GM12878 (cell line): Measurements from ENCODE around the gene DTD2.
"Not testable (repeated sequence)": the region's sequence is repeated elsewhere in the genome, so short reads cannot be mapped to it uniquely, and the experiment has no call there.

ENCODE experiments used
- CBX5 ChIP-seq: sonication (generic); IDR thresholded peaks from 2 replicates; pipeline ENCODE4 v1.6.1; 2016; ENCODE audit warnings: low read depth, moderate library complexity, mild to moderate bottlenecking, inconsistent platforms
- EP300 ChIP-seq, 2 experiments: fragments of 150-350 bp in 1 of 2; IDR thresholded peaks; 2 replicates each; pipeline ENCODE4 v1.6.1; 2011 to 2012; ENCODE audit warnings: low read depth in 2 of 2, low read length in 2 of 2, borderline replicate concordance in 1 of 2, improper control_type of control experiment in 1 of 2, inconsistent platforms in 1 of 2; ENCODE audit not compliant: control insufficient read depth in 1 of 2
- POLR2AphosphoS5 ChIP-seq: IDR thresholded peaks from 2 replicates; pipeline ENCODE4 v1.6.1; 2011; ENCODE audit warnings: mild to moderate bottlenecking, low read length, inconsistent platforms
- TF ChIP-seq, protein P1 (sequence below), 3 experiments: IDR thresholded peaks in 2 of 3; conservative IDR thresholded peaks in 1 of 3; 2 replicates each; pipeline ENCODE4 v1.5.1; 2011; ENCODE audit warnings: low read depth in 3 of 3, low read length in 3 of 3, mild to moderate bottlenecking in 3 of 3, control low read depth in 2 of 3, moderate library complexity in 2 of 3, inconsistent platforms in 1 of 3, mixed read lengths in 1 of 3; ENCODE audit not compliant: control insufficient read depth in 2 of 3, insufficient read depth in 1 of 3; ENCODE audit errors: extremely low read depth in 1 of 3
- TF ChIP-seq, protein P2 (sequence below): fragments of 450-650 bp; formaldehyde crosslinking; IDR thresholded peaks from 2 replicates; pipeline ENCODE4 v1.4.0; 2022; ENCODE audit warnings: mild to moderate bottlenecking, moderate library complexity

DNA sequence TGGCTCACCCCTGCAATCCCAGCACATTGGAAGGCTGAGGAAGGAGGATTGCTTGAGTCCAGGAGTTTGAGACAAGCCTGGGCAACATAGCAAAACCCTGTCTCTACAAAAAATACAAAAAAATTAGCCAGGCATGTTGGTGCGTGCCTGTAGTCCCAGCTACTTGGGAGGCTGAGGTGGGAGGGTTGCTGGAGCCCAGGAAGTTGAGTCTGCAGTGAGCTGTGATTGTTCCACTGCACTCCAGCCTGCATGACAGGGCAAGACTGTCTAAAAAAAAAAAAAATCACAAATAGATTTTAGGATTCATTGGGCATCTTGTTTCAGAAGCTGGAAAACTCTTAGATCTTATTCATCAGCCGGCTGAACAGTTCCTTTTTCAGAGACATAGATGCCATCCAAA, 5.1 kb upstream of the DTD2 start:
- TF ChIP-seq, protein P1, sequence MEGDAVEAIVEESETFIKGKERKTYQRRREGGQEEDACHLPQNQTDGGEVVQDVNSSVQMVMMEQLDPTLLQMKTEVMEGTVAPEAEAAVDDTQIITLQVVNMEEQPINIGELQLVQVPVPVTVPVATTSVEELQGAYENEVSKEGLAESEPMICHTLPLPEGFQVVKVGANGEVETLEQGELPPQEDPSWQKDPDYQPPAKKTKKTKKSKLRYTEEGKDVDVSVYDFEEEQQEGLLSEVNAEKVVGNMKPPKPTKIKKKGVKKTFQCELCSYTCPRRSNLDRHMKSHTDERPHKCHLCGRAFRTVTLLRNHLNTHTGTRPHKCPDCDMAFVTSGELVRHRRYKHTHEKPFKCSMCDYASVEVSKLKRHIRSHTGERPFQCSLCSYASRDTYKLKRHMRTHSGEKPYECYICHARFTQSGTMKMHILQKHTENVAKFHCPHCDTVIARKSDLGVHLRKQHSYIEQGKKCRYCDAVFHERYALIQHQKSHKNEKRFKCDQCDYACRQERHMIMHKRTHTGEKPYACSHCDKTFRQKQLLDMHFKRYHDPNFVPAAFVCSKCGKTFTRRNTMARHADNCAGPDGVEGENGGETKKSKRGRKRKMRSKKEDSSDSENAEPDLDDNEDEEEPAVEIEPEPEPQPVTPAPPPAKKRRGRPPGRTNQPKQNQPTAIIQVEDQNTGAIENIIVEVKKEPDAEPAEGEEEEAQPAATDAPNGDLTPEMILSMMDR (IDR thresholded peaks at IDR 0.05 in 2 of 3, conservative IDR thresholded peaks at IDR 0.05 in 1 of 3; ENCODE audit: control insufficient read depth in 2 of 3, extremely low read depth in 1 of 3, insufficient read depth in 1 of 3, low read depth in 3 of 3, low read length in 3 of 3): not testable (repeated sequence)
- TF ChIP-seq CBX5; EP300 (IDR thresholded peaks at IDR 0.05; ENCODE audit: borderline replicate concordance in 1 of 2, control insufficient read depth in 1 of 2, low read depth in 2 of 2, low read length in 2 of 2); POLR2AphosphoS5: not testable (repeated sequence)
- TF ChIP-seq, protein P2, sequence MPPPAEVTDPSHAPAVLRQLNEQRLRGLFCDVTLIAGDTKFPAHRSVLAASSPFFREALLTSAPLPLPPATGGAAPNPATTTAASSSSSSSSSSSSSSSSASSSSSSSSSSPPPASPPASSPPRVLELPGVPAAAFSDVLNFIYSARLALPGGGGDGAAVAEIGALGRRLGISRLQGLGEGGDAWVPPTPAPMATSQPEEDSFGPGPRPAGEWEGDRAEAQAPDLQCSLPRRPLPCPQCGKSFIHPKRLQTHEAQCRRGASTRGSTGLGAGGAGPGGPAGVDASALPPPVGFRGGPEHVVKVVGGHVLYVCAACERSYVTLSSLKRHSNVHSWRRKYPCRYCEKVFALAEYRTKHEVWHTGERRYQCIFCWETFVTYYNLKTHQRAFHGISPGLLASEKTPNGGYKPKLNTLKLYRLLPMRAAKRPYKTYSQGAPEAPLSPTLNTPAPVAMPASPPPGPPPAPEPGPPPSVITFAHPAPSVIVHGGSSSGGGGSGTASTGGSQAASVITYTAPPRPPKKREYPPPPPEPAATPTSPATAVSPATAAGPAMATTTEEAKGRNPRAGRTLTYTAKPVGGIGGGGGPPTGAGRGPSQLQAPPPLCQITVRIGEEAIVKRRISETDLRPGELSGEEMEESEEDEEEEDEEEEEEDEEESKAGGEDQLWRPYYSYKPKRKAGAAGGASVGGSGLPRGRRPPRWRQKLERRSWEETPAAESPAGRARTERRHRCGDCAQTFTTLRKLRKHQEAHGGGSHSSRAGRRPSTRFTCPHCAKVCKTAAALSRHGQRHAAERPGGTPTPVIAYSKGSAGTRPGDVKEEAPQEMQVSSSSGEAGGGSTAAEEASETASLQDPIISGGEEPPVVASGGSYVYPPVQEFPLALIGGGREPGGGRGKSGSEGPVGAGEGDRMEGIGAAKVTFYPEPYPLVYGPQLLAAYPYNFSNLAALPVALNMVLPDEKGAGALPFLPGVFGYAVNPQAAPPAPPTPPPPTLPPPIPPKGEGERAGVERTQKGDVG: not testable (repeated sequence)
